ENCODE results near the gene TIMP4. TPM values are rescaled to one million over a fixed set of nuclear protein-coding genes. Genes with fewer than 3 reads are reported as not detected.

Gene TIMP4
- total RNA-seq, 3 donors from 2014 or later, result 27.4 to 170 (median 46.9) TPM

DNA sequence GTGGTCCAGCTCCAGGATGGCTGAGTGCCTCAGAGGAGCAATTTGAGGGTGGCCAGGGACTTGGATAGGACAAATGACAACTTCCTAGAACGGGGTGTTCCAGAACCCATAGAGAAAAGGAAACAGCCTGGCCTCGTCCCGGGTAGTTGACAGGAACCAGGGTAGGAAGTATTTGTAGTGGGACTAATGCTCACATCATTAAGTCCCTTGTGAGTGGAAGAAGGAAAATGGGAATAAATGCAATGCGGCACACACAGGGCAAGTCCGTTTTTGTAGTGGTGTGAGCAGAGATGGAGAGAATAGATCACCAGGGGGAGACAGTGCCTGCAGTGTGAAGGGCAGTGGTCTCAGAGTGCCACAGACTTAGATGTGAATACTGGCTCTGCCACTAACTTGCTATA lies 19.6 kb downstream of the TIMP4 start:
- TF ChIP-seq POLR2AphosphoS5 (IDR thresholded peaks at IDR 0.05) (peak in 1 of 3 donors; percentile 32), POLR2A (IDR thresholded peaks at IDR 0.05) (no peak), CTCF (IDR thresholded peaks at IDR 0.05) (peak in 1 of 3 donors; percentile 36)
- Histone ChIP-seq H3K27ac (peak overlapping the region; percentile 33 to 62), H3K36me3 (no peaks in the 10 kb centered on the region), H3K4me1 (no peaks in the 10 kb centered on the region), H3K4me3 (no peak overlapping the region), H3K27me3 (no peaks in the 10 kb centered on the region), H3K9me3 (no peaks in the 10 kb centered on the region)
- no peak for DNase-seq (ENCODE audit: low spot score in 2 of 2)
- intact Hi-C loops (cut with DNase I; ENCODE audit: low total_unique reads), result loop anchor here (10.0 kb wide), 1 partner anchor 346 kb away; the partner anchor contains the start of gene TSEN2

DNA sequence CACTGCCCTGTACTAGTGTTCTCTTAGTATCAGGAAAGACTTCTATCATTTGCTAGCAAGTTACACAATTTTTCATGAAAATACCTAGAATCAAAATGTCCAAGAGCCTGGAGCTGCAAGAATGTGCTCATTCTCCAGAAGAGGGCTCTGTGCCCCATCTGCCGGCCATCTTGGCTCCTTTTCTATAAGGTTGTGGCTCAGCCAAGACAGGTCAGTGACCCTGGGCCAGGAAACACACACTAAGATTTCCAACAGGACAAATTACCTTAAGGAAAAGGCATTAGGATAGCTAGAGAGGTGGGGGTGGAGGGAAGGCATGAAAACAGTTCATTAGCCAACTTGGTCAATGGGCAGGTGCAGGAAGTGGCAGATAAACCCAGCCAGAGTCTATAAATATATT lies 20.7 kb downstream of the TIMP4 start:
- H3K4me1 ChIP-seq, result no peaks in the 10 kb centered on the region
- TF ChIP-seq POLR2A (IDR thresholded peaks at IDR 0.05) (no peak), POLR2AphosphoS5 (IDR thresholded peaks at IDR 0.05) (no peak), CTCF (IDR thresholded peaks at IDR 0.05) (peak in 1 of 3 donors; percentile 16)
- peak overlapping the region; percentile 31 to 62 for H3K27ac ChIP-seq
- H3K4me3 ChIP-seq, result no peak overlapping the region
- H3K9me3 ChIP-seq, result no peaks in the 10 kb centered on the region
- no peak for DNase-seq (ENCODE audit: low spot score in 2 of 2)
- H3K36me3 ChIP-seq, result no peaks in the 10 kb centered on the region
- H3K27me3 ChIP-seq, result no peaks in the 10 kb centered on the region
- intact Hi-C loops (cut with DNase I; ENCODE audit: low total_unique reads), result loop anchor here (10.0 kb wide), 1 partner anchor 347 kb away; the partner anchor contains the start of gene TSEN2

DNA sequence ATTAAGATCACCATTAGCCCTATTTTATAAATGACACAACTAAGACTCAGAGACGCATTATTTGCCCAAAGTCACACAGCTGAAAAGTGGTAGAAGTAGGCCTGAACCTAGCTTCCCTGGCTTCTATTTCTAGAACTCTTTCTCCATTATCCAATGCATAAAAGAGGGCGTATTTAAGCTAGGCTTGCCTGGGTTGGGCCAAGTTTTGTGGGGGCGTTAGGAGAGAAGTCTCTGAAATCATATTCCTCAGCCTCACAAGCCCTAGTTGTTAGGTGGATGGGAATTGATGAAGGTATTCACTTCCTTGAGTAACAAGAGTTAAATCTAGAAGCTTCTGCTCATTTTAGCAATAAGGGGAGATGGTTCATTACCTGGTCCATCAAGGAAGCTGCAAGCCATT lies 22.3 kb downstream of the TIMP4 start:
- no peaks in the 10 kb centered on the region for H3K27me3 ChIP-seq
- H3K4me1 ChIP-seq, result no peaks in the 10 kb centered on the region
- intact Hi-C loops (cut with DNase I; ENCODE audit: low total_unique reads), result loop anchor here (10.0 kb wide), 1 partner anchor 348 kb away; the partner anchor contains the start of gene TSEN2
- no peaks in the 10 kb centered on the region for H3K36me3 ChIP-seq
- no peak overlapping the region for H3K4me3 ChIP-seq
- TF ChIP-seq CTCF (IDR thresholded peaks at IDR 0.05) (no peak), POLR2A (IDR thresholded peaks at IDR 0.05) (no peak), POLR2AphosphoS5 (IDR thresholded peaks at IDR 0.05) (no peak)
- H3K27ac ChIP-seq, result no peak overlapping the region
- no peaks in the 10 kb centered on the region for H3K9me3 ChIP-seq
- no peak for DNase-seq (ENCODE audit: low spot score in 2 of 2)

DNA sequence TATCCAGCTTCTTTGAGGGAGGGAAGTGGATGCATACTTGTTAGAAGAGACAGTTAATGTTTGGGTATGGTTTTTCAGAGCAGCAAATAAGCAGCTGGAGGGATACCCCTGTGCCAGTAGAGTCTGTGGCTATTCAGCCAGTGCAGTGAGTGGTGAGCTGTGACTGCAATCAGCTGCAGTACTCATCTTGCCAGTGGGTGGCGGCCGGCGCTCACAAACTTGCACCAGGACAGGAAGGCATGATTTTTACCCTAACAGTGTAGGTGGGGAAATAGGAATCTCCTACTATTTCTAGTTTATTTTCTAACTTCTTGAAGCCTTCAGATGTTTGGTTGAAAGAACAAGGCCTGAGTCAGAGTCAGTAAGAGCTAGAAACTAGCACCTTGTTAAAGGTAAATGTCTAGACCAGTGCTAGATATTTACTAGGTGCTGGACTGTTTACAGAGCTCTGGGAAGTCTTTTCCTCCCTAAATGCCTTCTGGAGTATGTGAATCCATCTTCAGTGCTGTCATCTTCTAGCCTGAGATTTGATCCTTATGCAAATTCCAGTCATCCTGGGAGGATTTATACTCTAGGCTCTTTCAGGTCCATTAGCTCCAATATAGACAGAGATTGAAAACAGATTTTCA lies 23.6 kb downstream of the TIMP4 start:
- no peaks in the 10 kb centered on the region for H3K4me1 ChIP-seq
- no peak overlapping the region for H3K4me3 ChIP-seq
- no peaks in the 10 kb centered on the region for H3K36me3 ChIP-seq
- H3K27me3 ChIP-seq, result no peaks in the 10 kb centered on the region
- TF ChIP-seq POLR2AphosphoS5 (IDR thresholded peaks at IDR 0.05), result no peak
- peak; percentile 77 to 96 (median 88) for TF ChIP-seq CTCF (IDR thresholded peaks at IDR 0.05)
- intact Hi-C loops (cut with DNase I; ENCODE audit: low total_unique reads), result loop anchor here (10.0 kb wide), 1 partner anchor 350 kb away; the partner anchor contains the start of gene TSEN2
- DNase-seq (ENCODE audit: low spot score in 2 of 2), result peak; percentile 57 to 75
- peak overlapping the region; percentile 12 to 36 for H3K27ac ChIP-seq
- H3K9me3 ChIP-seq, result no peaks in the 10 kb centered on the region

- H3K36me3 ChIP-seq, result no peaks in the 10 kb centered on the region
- no peak for DNase-seq (ENCODE audit: low spot score in 2 of 2)
- intact Hi-C loops (cut with DNase I; ENCODE audit: low total_unique reads), result loop anchor here (10.0 kb wide), 1 partner anchor 352 kb away; the partner anchor contains the start of gene TSEN2
- H3K27me3 ChIP-seq, result no peaks in the 10 kb centered on the region
- H3K4me1 ChIP-seq, result no peaks in the 10 kb centered on the region
- H3K4me3 ChIP-seq, result no peak overlapping the region
- TF ChIP-seq POLR2A (IDR thresholded peaks at IDR 0.05), result no peak
- no peak for TF ChIP-seq POLR2AphosphoS5 (IDR thresholded peaks at IDR 0.05)
- no peak for TF ChIP-seq CTCF (IDR thresholded peaks at IDR 0.05)
- H3K27ac ChIP-seq, result no peak overlapping the region
- H3K9me3 ChIP-seq, result no peaks in the 10 kb centered on the region
These were observed 25.8 kb downstream of the TIMP4 start for GRCh38 chr3:12132881-12133280.
